Inferior parietal cortex (tissue), 1 donor: ENCODE results near the gene KRTAP15-1.
A peak's percentile ranks its signal among the peaks of the same experiment; 100 is the strongest.

Experiments
- DNase-seq: peaks from one replicate; pipeline ENCODE4 v3.0.0-alpha.2; 2016; ENCODE audit errors: extremely low spot score

KRTAP15-1 gene, protein sequence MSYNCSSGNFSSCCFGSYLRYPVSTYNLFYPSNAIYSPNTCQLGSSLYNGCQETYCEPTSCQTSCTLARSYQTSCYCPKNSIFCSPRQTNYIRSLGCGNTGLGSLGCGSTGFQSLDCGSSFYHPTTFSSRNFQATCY

DNA sequence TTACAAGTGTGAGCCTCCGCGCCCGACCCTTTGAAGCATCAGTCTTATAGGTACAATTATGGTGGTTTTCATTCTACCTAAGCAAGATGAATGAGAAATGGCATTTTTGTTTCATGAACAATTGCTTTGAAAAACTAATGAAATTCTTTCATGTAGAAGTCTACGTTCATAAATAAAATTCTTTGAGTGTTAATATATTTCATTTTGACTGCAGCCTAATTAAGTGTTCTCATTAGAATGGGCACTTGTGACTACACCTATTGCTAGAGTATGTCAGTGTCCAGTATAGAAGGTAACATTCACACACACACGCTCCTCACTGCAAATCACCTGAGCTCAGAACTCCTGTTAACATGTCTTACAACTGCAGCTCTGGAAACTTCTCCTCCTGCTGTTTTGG lies at the start of gene KRTAP15-1:
Gene KRTAP15-1, plus strand, starts transcription at position 301 of the 400 bp plus-strand sequence. Its CDS starts 53 bp downstream, at position 354.
- no peak for DNase-seq

DNA sequence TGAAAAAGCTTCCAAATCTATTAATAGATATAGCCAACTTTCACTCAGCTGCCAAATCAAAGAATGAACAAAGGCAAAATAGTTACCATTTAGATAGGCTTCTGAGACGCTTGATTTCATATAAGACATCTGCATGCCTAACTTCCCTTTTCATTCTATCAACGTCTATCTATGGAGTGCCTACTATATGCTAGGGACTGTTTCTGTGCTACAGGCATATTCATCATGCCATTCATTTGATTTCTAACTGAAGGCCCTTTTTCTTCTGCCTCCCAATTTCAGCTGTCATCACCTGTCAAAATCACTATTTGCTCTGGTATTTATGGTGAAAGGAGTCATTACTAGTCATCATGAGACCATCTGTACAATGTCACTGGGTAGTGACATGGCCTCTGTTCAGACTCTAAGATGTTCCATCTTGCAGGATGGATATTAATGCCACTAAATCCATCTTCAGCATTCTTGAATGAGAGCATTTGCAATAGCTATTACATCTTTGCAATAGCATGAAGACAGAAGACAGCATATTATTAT lies 48.5 kb upstream of the KRTAP15-1 start:
- no peak for DNase-seq

DNA sequence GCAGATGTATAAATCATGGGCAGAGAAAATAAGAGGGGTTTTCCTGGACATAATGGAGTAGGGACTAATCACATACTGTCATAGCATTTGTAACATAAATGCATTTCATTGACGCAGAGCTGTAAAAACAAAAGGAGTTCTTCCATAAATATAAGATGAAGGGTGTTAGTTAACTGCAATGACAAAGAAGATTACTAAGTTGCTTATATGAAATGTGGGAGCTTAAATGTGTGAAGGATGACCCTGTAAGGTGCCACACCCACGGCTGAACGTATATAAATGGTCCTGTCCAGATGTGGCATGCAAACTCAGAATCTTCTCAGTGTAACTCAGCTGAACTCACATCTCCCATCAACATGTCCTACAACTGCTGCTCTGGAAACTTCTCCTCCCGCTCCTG lies 44.3 kb upstream of the KRTAP15-1 start, which contains the start of gene KRTAP13-1:
Gene KRTAP13-1, plus strand, starts transcription at position 301 of the 400 bp plus-strand sequence. Its CDS starts 56 bp downstream, at position 357.
- DNase-seq: no peak

DNA sequence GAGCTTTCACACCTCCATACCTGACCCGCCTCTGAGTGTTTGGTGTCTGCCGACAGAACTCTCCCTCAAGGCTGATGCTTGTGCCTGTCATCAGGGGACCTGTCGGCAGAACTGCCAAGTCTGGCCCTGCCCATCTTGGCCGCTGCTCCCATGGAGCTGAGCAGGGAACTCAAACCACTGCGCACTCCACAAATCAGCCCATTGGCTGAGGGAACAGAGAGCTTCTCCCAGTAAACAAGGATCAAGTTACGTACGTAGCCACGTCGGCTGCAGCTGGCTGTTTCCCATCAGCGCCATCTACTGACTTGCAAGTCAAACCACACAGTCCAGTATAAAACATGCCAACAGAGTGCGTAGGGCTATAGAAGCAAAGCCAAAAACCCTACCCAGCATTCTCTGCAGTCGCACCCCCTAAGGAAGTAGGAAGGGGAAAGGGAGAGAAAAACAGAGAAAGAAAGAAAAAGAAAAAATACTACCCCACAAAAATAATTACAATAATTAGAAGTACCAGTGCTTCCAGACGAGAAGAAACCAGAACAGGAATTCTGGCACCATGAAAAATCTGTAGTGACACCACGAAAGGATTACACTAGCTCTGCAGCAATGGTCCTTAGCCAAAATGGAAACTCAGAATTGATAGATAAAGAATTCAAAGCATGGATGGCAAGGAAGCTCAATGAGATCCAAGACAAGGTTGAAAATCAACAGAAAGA lies 31.1 kb upstream of the KRTAP15-1 start:
- DNase-seq: no peak

DNA sequence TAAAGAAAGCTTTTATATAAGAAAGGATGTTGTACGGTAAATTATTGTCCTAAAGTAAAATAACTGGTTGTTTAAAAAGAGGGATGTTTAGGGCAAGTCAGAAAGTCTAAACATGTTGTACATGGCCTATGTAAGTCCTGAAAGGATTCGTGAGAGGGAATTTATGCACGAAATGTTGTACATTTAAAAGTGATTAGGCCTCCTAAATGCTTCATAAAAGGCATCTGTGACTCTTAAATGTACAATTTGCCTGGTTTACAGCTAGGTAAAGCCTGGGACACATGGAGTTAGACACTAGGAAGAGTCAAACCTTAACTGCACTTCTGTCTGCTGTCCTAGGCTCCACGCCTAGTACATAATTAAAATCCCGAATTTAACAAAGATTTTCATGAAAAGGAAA lies 24.1 kb upstream of the KRTAP15-1 start:
- DNase-seq: no peak

DNA sequence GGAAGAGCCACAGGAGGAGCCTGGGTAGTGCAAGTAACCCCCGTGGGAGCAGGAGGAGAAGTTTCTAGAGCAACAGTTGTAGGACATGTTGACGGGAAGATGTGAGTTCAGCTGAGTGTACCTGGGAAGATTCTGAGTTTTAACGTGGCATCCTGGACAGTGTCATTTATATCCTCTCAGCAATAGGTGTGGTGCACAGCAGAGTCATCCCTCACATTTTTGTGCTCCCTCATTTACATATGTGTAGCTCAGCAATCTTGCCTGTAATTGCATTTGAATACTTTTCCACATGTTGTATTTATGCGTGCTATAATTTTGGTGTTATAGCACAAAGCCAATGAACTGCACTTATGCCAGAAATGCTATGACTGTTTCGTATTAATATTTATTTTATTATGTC lies 14.2 kb upstream of the KRTAP15-1 start, which contains the start of gene KRTAP13-3:
Gene KRTAP13-3, minus strand, starts transcription at position 101 of the 400 bp plus-strand sequence. Its CDS starts 14 bp downstream, at position 87.
- DNase-seq: no peak

DNA sequence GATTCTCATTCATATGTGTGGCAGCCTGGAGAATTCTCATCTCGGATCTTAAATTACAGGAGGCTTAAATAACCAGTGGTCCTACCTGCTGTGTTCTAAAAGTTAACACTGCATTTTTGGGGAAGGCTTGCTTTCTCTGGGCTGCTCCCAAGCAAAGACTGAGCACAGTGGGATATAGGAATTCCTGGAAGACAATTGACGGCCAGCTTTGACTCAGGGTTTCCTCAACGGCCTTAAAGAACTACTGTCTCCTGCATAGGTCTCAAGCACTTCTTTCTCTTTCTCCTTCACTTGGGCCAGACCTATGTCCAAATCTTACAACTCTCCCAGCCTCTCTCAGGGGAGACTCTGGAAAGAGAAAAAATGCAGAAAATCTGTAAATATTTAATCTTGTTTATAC lies 13.3 kb upstream of the KRTAP15-1 start:
- DNase-seq: no peak

DNA sequence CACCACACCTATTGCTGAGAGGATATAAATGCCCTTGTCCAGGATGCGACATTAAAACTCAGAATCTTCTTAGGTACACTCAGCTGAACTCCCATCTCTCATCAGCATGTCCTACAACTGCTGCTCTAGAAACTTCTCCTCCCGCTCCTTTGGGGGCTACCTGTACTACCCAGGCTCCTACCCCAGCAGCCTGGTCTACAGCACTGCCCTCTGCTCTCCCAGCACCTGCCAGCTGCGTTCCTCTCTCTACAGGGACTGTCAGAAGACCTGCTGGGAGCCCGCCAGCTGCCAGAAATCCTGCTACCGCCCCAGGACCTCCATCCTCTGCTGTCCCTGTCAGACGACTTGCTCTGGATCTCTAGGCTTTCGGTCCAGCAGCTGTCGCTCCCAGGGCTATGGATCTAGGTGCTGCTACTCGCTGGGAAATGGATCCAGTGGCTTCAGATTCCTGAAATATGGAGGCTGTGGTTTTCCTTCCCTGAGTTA lies 9.9 kb upstream of the KRTAP15-1 start, which contains the start of gene KRTAP13-4:
Gene KRTAP13-4, plus strand, starts transcription at position 51 of the 486 bp plus-strand sequence. Its CDS starts 56 bp downstream, at position 107.
- DNase-seq: no peak

DNA sequence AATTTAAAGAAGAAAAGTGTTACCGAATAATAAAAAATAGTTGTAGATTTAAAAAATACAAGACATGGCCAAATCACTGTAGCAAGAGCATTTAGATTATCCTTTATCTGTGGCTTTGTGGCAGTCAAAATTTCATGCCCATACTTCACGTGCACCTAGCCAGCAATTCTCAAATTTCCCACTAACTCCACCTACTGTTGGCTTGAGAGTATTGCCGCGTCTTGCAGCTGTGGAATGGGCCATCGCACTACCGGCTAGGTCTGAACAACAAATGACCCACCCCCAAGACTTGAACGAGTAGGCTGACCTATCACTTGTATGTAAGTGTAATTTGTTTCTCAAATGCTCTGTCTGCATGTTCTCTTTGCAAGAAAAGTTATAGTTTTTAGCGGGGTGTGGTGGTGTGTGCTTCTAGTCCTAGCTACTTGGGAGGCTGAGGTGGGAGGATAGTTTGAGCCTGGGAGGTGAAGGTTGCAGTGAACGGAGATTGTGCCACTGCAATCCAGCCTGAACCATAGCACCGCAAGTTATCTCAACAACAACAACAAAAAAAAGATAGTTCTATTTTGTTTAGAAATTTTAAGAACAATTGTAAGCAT lies 5.9 kb upstream of the KRTAP15-1 start:
- DNase-seq: peak; percentile 6

DNA sequence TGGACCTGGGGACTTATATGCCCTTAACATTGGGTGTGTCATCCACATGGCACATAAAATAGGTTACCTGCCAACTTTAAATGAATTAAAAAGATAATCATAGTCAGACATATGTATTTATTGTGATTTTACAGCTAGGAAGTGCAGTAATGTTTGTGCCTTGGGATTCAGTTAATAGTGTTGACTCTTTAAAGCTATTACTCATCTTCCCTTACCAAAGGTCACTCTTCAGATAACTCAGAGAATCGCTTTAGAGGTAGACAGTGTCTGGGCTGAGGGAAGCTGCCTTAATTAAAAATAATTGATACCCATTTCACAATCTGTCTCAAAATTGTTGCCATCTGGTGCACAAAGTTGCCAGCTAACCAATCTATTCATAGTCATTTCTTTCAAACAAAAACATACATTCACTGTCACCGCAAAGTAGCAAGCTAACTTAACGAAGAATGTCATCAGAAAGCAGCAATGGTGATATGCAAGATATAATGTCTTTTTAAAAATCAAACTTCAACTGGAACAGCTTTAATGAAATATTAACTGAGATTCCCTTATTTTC lies 3.0 kb upstream of the KRTAP15-1 start:
- no peak for DNase-seq

DNA sequence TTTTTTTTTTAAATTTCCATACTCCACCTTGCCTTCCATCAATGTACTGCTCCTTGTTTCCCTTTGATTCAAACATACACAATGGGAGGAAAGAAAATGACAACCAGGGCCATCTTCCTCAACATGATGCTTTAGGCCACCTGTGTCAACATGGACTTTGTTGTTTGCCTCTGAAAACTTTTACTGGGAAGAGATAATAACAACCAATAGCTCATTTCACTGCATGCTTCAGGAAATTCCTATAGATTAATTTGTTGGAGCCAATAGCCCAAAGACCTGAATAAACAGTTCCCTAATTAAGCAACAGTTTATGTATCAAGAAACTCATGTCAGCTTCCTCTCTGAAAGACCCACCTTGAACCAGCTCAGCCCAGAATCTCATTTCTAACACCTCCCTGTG lies 3.2 kb downstream of the KRTAP15-1 start:
- DNase-seq: no peak

DNA sequence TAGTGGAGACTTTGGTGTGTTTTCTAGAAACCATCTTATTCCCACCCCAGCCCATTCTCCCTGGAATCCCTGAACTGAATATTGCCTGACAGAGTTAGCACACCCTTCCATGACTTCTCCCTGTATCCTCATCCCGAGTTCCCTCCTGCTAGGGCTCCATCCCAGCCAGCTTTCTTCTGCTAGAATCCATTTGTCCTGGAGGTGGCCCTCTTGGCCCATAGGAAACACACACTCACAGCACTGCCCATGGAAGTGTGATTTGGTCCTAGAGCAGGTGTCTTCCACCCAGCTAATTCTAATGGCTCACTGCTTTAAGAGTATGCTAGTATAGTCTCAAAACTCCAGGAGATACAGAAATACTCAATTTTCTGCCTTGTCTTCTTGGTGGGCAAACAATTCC lies 4.1 kb downstream of the KRTAP15-1 start:
- no peak for DNase-seq

DNA sequence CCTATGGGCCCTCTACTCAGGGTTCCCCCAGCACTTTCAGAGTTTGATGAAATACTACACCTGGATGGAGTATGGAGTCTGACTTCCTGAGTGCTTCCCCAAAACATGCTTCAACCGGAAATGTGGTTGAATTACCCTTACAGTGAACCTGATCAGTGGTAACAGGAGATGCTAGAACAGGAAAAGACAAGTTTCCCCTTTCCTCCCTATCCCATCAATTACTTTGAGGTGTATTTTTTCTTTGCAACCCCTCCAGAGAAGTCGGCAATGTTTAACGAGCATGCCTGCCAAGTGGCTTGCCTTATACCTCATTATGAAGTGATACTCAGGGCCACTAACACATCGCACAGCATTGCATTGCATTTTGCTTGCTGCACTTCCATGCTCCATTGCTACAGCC lies 7.0 kb downstream of the KRTAP15-1 start:
- DNase-seq: no peak

DNA sequence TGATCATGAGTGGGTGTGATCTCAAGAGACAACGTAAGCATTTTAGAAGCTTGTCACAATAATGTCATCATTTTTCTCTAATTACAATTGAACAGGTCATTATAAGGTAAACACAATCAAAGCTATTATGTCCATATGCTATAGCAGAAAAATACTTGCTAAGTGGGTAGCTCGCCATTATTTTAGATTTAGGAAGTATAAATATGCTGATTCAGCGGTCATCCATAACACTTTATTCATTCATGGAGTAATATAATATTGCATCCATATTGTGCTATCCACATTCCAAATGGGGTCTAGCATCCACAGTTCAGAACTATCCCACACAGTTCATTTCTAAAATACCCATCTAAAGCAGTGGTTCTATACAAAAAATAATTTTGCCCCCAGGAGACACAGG lies 8.4 kb downstream of the KRTAP15-1 start:
- no peak for DNase-seq

DNA sequence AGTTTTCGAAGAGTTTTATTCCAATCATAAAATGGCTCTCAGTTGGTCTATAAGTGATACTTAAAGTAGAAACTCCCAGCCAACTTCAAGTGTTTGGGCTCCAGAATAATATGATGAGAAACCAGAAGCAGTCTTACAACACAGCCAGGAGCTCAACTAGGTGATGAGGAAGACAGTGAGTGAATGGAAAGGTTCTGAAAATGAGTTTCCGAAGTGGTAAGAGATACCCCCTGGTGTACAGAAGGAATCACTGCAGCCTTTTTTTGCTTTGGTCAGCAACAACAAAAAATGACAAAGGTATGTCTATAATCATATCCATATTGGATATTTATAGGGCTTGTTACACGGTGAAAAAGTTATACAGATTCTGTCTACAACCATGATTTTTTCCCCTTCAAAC lies 23.6 kb downstream of the KRTAP15-1 start:
- no peak for DNase-seq

DNA sequence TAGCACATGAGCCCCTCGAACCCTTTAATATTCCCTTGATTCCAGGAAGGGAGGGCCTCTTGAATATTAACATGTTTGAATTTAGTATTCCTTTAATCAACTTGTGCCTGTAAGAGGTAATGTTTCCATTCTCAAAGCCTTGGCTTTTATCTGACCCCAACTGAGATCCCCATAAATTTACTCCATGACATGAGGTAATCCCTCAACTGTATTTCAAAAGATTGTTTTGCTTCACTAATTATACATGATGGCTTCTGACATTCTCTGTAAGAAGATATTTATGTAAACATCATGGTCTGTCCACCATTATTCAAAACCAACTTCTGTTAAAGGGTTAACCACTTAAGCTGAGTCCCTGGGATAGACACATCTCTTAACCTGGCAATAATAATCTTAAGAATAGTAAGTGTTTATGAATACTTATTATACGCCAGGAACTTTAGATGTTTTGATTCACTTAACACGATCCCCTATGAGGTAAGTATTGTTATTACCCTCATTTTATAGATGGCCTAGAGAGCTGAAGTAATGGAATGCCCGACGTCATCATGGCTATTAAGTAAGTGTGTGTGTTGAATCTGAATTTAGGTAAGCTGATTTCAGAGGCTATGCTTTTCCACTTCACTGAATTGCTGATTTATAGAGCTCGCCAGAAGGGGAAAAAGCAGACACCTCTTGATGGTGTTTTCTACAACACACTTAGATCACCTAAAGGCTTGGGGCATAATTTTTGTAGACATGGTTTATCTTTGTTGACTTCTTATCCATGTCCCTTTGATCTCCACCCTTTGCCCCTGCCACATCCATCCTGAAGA lies 29.0 kb downstream of the KRTAP15-1 start:
- no peak for DNase-seq

DNA sequence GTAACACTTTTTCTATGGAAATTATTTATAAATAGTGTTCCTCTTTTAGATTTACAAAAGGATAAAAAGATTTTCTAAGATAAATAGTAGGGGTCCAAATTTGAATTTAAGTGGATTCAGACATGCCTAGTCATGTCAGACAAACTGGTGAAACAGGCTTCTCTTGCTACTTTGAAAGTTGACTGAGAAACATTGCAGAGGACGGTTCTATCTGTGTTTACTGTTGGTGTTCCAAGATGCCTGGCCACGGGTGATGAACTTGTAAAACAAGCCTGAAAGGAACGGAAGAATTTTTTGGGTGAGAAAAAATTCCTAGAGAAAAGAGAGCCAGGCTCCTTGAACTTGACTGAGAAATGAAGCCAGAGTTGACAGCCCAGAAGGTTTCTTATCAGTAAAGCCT lies 37.9 kb downstream of the KRTAP15-1 start:
- DNase-seq: no peak

DNA sequence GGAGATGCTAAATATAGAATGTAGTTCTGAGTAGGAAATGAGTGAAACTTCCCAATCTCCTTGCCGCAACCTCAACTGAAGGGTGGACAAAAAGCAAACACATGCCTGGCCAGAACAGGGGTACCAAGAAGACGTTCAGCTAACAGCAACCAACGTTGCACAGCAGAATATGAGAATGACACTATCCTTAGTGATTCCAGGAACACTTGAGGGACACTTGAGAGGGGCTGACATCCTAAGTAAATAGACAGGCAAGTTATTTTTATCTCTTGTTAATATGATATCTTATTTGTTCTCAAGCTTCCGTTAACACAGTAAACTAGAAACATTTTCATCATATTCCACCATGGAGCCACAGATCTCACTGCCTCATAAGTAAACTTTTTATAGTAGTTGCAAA lies 39.2 kb downstream of the KRTAP15-1 start:
- no peak for DNase-seq

DNA sequence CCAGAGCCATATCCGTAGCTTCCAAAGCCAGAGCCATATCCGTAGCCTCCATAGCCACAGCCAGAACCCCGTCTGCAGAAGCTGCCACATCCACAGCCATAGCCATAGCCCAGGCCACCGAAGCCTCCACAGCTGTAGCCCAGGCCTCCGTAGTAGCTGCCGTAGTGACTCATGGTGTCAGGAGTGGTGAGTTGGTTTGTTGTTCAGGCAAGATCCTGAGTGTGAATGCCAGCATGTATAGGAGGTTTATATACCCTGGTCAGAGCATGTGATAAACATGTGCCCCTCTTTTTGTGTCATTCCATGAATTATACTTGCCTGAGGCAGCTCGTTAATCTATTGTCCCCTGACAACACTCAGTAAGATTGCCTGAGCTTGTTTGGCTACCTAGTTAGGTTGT lies 40.1 kb downstream of the KRTAP15-1 start, which contains the start of gene KRTAP19-1:
Gene KRTAP19-1, minus strand, starts transcription at position 223 of the 400 bp plus-strand sequence. Its CDS starts 50 bp downstream, at position 173.
- no peak for DNase-seq

DNA sequence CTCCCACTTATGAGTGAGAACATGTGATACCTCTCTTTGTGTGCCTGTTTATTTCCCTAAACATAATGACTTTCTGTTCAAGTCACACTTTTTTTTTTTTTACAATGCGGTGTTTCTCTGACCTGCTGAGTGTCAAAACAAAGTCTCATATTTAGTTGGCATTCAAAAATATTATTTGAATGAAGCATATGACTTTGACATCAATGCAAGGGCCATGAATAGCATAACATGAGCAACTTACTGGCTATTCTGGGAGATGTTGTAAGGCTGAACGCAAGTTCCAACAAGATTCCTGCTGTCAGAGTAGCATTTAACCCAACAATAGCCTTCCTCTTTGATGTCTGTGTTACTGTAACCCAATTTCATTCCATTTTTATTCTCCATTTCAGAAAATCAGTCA lies 42.1 kb downstream of the KRTAP15-1 start:
- DNase-seq: no peak

DNA sequence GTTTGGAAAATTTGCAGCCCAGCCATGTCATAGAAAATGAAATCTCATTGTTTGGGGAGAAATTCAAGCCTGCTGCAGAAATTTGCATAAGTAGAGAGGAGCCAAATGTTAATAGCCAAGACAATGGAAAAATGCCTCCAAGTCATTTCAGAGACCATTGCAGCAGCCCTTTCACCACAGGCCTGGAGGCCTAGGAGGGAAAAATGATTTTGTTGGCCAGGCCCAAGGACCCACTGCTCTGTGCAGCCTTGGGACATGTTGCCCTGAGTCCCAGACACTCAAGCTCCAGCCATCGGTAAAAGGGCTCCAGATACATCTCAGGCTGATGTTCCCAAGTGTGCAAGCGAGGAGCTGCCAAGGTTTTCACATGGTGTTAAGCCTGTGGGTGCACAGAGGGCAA lies 46.1 kb downstream of the KRTAP15-1 start:
- DNase-seq: no peak
